ENCODE measurements around the gene LSM2. TPM values are rescaled to one million over a fixed set of nuclear protein-coding genes. Genes with fewer than 3 reads are reported as not detected.

LSM2 gene
- polyA plus RNA-seq, 1 experiment: 34.2 TPM

GRCh38 chr6:31765559-31765909 is 41.2 kb downstream of the LSM2 start:
- Histone ChIP-seq H3K4me3 (ENCODE audit: low read depth, low read length) (no peak overlapping the region), H3K27me3 (ENCODE audit: control insufficient read depth, insufficient read depth, low read length) (no peaks in the 10 kb centered on the region), H3K9me3 (ENCODE audit: control insufficient read depth, insufficient read depth, low read length) (no peaks in the 10 kb centered on the region; the same call in 1 of the 2 replicates), H3K27ac (ENCODE audit: low read depth, low read length) (no peak overlapping the region)
- TF ChIP-seq, protein P1, sequence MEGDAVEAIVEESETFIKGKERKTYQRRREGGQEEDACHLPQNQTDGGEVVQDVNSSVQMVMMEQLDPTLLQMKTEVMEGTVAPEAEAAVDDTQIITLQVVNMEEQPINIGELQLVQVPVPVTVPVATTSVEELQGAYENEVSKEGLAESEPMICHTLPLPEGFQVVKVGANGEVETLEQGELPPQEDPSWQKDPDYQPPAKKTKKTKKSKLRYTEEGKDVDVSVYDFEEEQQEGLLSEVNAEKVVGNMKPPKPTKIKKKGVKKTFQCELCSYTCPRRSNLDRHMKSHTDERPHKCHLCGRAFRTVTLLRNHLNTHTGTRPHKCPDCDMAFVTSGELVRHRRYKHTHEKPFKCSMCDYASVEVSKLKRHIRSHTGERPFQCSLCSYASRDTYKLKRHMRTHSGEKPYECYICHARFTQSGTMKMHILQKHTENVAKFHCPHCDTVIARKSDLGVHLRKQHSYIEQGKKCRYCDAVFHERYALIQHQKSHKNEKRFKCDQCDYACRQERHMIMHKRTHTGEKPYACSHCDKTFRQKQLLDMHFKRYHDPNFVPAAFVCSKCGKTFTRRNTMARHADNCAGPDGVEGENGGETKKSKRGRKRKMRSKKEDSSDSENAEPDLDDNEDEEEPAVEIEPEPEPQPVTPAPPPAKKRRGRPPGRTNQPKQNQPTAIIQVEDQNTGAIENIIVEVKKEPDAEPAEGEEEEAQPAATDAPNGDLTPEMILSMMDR (IDR thresholded peaks at IDR 0.05; ENCODE audit: low read depth, low read length): no peak
- ChIA-PET POLR2A (no interaction called here), CTCF (interaction anchor here (1.1 kb wide), 1 partner anchor 26 kb away, joined by 3 read pairs; no protein-coding TSS in a partner anchor)
- DNase-seq (ENCODE audit: low read depth, low spot score): no peak

DNA sequence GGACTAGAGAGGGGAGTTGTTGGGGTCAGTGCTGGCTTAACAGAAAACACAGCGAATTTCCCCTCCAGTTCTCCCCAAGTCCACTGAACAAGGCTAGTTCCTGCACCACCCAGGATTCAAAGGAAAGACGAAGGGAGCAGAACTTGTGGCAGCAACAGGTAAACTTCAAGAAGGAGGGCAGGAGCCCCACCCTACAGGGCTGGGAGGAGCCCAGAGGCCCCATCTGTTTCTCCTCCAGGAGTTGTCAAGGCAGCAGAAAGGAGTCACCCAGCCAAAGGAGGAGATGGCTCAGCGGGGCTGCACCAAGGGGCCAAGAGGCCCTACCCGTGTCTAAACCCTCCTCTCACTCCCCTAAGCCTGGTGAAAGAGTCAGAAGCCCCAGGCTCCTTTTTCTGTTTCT is 42.6 kb downstream of the LSM2 start:
- ChIA-PET CTCF (no interaction called here), POLR2A (no interaction called here)
- Histone ChIP-seq H3K9me3 (ENCODE audit: control insufficient read depth, insufficient read depth, low read length) (no peaks in the 10 kb centered on the region; the same call in 1 of the 2 replicates), H3K4me3 (ENCODE audit: low read depth, low read length) (no peak overlapping the region), H3K27ac (ENCODE audit: low read depth, low read length) (no peak overlapping the region), H3K27me3 (ENCODE audit: control insufficient read depth, insufficient read depth, low read length) (no peaks in the 10 kb centered on the region)
- TF ChIP-seq, protein P1 (IDR thresholded peaks at IDR 0.05; ENCODE audit: low read depth, low read length): no peak
- DNase-seq (ENCODE audit: low read depth, low spot score): no peak

- Histone ChIP-seq H3K4me3 (ENCODE audit: low read depth, low read length) (no peak overlapping the region), H3K27ac (ENCODE audit: low read depth, low read length) (no peak overlapping the region), H3K27me3 (ENCODE audit: control insufficient read depth, insufficient read depth, low read length) (no peaks in the 10 kb centered on the region), H3K9me3 (ENCODE audit: control insufficient read depth, insufficient read depth, low read length) (no peaks in the 10 kb centered on the region; the same call in 1 of the 2 replicates)
- POLR2A ChIA-PET: no interaction called here
- CTCF ChIA-PET: no interaction called here
- no peak for DNase-seq (ENCODE audit: low read depth, low spot score)
- TF ChIP-seq, protein P1 (IDR thresholded peaks at IDR 0.05; ENCODE audit: low read depth, low read length): no peak
Measured at GRCh38 chr6:31763619-31763940, 43.2 kb downstream of the LSM2 start.

DNA sequence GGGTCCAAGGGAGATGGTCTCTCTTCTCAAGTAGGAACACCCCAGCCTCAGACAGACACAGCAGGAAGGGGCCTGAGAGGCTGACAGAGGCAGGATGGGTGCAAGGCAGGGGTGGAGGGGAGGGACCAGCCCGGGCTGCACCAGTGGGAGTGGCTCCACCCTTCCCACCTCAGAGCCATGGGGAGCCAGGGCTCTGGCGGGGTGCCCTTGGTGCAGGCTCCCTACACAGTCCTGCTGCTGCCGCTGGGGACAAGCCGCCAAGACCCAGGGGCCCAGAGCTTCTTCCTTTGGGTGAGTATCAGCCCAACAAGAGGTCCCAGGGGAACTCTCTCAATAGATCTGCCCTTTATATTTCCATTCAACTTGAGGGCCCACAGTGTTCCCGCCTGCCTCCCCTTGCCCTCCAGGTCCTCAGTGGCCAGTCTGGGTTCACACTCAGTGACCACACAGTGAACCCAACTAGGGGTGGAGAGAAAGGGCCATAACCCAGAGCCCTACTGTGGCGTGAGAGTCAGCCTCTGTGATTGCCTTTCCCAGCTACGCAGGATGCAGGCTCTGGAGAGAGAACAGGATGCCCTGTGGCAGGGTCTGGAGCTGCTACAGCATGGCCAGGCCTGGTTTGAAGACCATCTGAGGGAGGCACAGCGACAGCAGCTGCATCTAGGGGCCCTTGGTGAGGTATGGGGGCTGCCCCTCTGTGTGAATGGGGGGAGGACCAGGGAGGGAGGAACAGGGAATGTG is 43.7 kb downstream of the LSM2 start:
- Histone ChIP-seq H3K9me3 (ENCODE audit: control insufficient read depth, insufficient read depth, low read length) (no peaks in the 10 kb centered on the region; the same call in 1 of the 2 replicates), H3K4me3 (ENCODE audit: low read depth, low read length) (no peak overlapping the region), H3K27me3 (ENCODE audit: control insufficient read depth, insufficient read depth, low read length) (no peaks in the 10 kb centered on the region), H3K27ac (ENCODE audit: low read depth, low read length) (no peak overlapping the region)
- no peak for DNase-seq (ENCODE audit: low read depth, low spot score)
- TF ChIP-seq, protein P1 (IDR thresholded peaks at IDR 0.05; ENCODE audit: low read depth, low read length): no peak
- ChIA-PET POLR2A (no interaction called here), CTCF (no interaction called here)

GRCh38 chr6:31762356-31762755 is 44.4 kb downstream of the LSM2 start, which contains the start of gene SAPCD1:
Gene SAPCD1, plus strand, starts transcription at chr6:31762656. Its CDS starts 399 bp downstream, at chr6:31763055.
- DNase-seq (ENCODE audit: low read depth, low spot score): no peak
- Histone ChIP-seq H3K27ac (ENCODE audit: low read depth, low read length) (no peak within 1 kb of the TSS), H3K4me3 (ENCODE audit: low read depth, low read length) (no peak within 1 kb of the TSS), H3K9me3 (ENCODE audit: control insufficient read depth, insufficient read depth, low read length) (no peaks in the 10 kb centered on the region; the same call in 1 of the 2 replicates), H3K27me3 (ENCODE audit: control insufficient read depth, insufficient read depth, low read length) (no peaks in the 10 kb centered on the region)
- TF ChIP-seq, protein P1 (IDR thresholded peaks at IDR 0.05; ENCODE audit: low read depth, low read length): no peak
- CTCF ChIA-PET: no interaction called here
- POLR2A ChIA-PET: no interaction called here
